Activated naive CD8-positive, alpha-beta T cell treated with anti-CD3 and anti-CD28 coated beads, Interleukin-2, amount 10 ng/mL, durations not matched to agents 7 days and 5 days (primary cell): Measurements from ENCODE around the gene CNTN1. TPM values are rescaled to one million over a fixed set of nuclear protein-coding genes. Genes with fewer than 3 reads are reported as not detected.

Experiments used
- ATAC-seq: fragments of 150-1000 bp; cut with Tn5 transposase; one replicate; pipeline ENCODE4 v1.10.0; 2021; ENCODE audit warnings: low read depth, moderate library complexity
- POLR2A ChIA-PET: fragments of 350-600 bp; sonication (Branson Sonifier 250); formaldehyde crosslinking; loops from one replicate; lab custom pipeline; 2021; ENCODE audit warnings: antibody characterized with exemption; lab: Charles Lee
- DNase-seq: peaks from one replicate; pipeline ENCODE4 v3.0.0; 2021
- H3K27ac Mint-ChIP-seq: one replicate; pipeline ENCODE4 v1.8.0; 2022; ENCODE audit warnings: mild to moderate bottlenecking, mixed read lengths
- H3K27me3 Mint-ChIP-seq: one replicate; pipeline ENCODE4 v1.8.0; 2022; ENCODE audit warnings: mild to moderate bottlenecking, moderate library complexity, mixed read lengths
- H3K36me3 Mint-ChIP-seq: one replicate; pipeline ENCODE4 v1.8.0; 2021; ENCODE audit warnings: mild to moderate bottlenecking, mixed read lengths
- H3K4me1 Mint-ChIP-seq: one replicate; pipeline ENCODE4 v1.8.0; 2021; ENCODE audit warnings: mixed read lengths
- H3K4me3 Mint-ChIP-seq: one replicate; pipeline ENCODE4 v1.8.0; 2022; ENCODE audit warnings: mild to moderate bottlenecking, moderate library complexity, mixed read lengths
- H3K9me3 Mint-ChIP-seq: one replicate; pipeline ENCODE4 v1.8.0; 2021; ENCODE audit warnings: mixed read lengths
- total RNA-seq, 2 experiments: library from RNA; stranded (reverse); gene quantifications; one replicate each; pipeline ENCODE4 v1.2.3, GENCODE V29; 2021

The CNTN1 gene
- total RNA-seq, result not detected

- Mint-ChIP-seq H3K4me1 (no peaks in the 10 kb centered on the region), H3K4me3 (no peak within 1 kb of the TSS)
- POLR2A ChIA-PET, result no interaction called here
Measured at GRCh38 chr12:40691913-40692764, at the start of gene CNTN1. TSS of gene CNTN1 (plus strand) at chr12:40692439.

GRCh38 chr12:40643506-40643905 is 48.7 kb upstream of the CNTN1 start:
- ATAC-seq (no peak), DNase-seq (no peak)
- Mint-ChIP-seq H3K27ac (no peak overlapping the region), H3K36me3 (no peaks in the 10 kb centered on the region), H3K9me3 (peaks cover 9% of the 10 kb centered on the region), H3K4me3 (no peak overlapping the region), H3K27me3 (no peaks in the 10 kb centered on the region), H3K4me1 (no peaks in the 10 kb centered on the region)
- POLR2A ChIA-PET, result no interaction called here

More at GRCh38 chr12:40691913-40692764, at the start of gene CNTN1:
- Mint-ChIP-seq H3K9me3 (no peaks in the 10 kb centered on the region), H3K36me3 (no peaks in the 10 kb centered on the region), H3K27me3 (peaks cover 30% of the 10 kb centered on the region), H3K27ac (no peak within 1 kb of the TSS)
- ATAC-seq (no peak), DNase-seq (no peak)

- no peak for ATAC-seq
Measured at GRCh38 chr12:40643976-40644375, 48.3 kb upstream of the CNTN1 start.

GRCh38 chr12:40644708-40645107 is 47.5 kb upstream of the CNTN1 start:
- DNase-seq (no peak), ATAC-seq (no peak)
- no peaks in the 10 kb centered on the region for H3K27me3 Mint-ChIP-seq
- no peak overlapping the region for H3K4me3 Mint-ChIP-seq
- H3K36me3 Mint-ChIP-seq, result no peaks in the 10 kb centered on the region
- no peak overlapping the region for H3K27ac Mint-ChIP-seq
- H3K4me1 Mint-ChIP-seq, result no peaks in the 10 kb centered on the region
- H3K9me3 Mint-ChIP-seq, result peaks cover 6% of the 10 kb centered on the region
- POLR2A ChIA-PET, result no interaction called here

More at GRCh38 chr12:40643976-40644375, 48.3 kb upstream of the CNTN1 start:
- Mint-ChIP-seq H3K27ac (no peak overlapping the region), H3K4me1 (no peaks in the 10 kb centered on the region), H3K27me3 (no peaks in the 10 kb centered on the region), H3K4me3 (no peak overlapping the region), H3K36me3 (no peaks in the 10 kb centered on the region), H3K9me3 (peaks cover 8% of the 10 kb centered on the region)
- DNase-seq, result no peak
- POLR2A ChIA-PET, result no interaction called here

GRCh38 chr12:40645361-40645760 is 46.9 kb upstream of the CNTN1 start:
- POLR2A ChIA-PET, result no interaction called here
- Mint-ChIP-seq H3K27ac (no peak overlapping the region), H3K4me1 (no peaks in the 10 kb centered on the region)

GRCh38 chr12:40646456-40646855 is 45.8 kb upstream of the CNTN1 start:
- H3K27me3 Mint-ChIP-seq, result no peaks in the 10 kb centered on the region
- ATAC-seq, result no peak

More at GRCh38 chr12:40645361-40645760, 46.9 kb upstream of the CNTN1 start:
- H3K4me3 Mint-ChIP-seq, result no peak overlapping the region
- ATAC-seq (no peak), DNase-seq (no peak)
- H3K9me3 Mint-ChIP-seq, result peaks cover 5% of the 10 kb centered on the region
- no peaks in the 10 kb centered on the region for H3K27me3 Mint-ChIP-seq
- H3K36me3 Mint-ChIP-seq, result no peaks in the 10 kb centered on the region

GRCh38 chr12:40646911-40647310 is 45.3 kb upstream of the CNTN1 start:
- Mint-ChIP-seq H3K27me3 (no peaks in the 10 kb centered on the region), H3K27ac (no peak overlapping the region), H3K4me3 (no peak overlapping the region), H3K4me1 (no peaks in the 10 kb centered on the region), H3K9me3 (peaks cover 1% of the 10 kb centered on the region), H3K36me3 (no peaks in the 10 kb centered on the region)
- POLR2A ChIA-PET, result no interaction called here
- no peak for DNase-seq
- no peak for ATAC-seq

More at GRCh38 chr12:40646456-40646855, 45.8 kb upstream of the CNTN1 start:
- Mint-ChIP-seq H3K9me3 (peaks cover 3% of the 10 kb centered on the region), H3K4me1 (no peaks in the 10 kb centered on the region), H3K27ac (no peak overlapping the region), H3K4me3 (no peak overlapping the region), H3K36me3 (no peaks in the 10 kb centered on the region)
- no peak for DNase-seq
- POLR2A ChIA-PET, result no interaction called here

- Mint-ChIP-seq H3K27ac (no peak overlapping the region), H3K27me3 (no peaks in the 10 kb centered on the region), H3K4me3 (no peak overlapping the region), H3K9me3 (no peaks in the 10 kb centered on the region), H3K4me1 (no peaks in the 10 kb centered on the region), H3K36me3 (no peaks in the 10 kb centered on the region)
- POLR2A ChIA-PET, result no interaction called here
- DNase-seq (no peak), ATAC-seq (no peak)
Measured at GRCh38 chr12:40647651-40648050, 44.6 kb upstream of the CNTN1 start.

GRCh38 chr12:40648519-40648918 is 43.7 kb upstream of the CNTN1 start:
- DNase-seq, result no peak
- H3K4me1 Mint-ChIP-seq, result no peaks in the 10 kb centered on the region
- ATAC-seq, result no peak

GRCh38 chr12:40650038-40650704 is 42.1 kb upstream of the CNTN1 start:
- DNase-seq (no peak), ATAC-seq (no peak)
- no peaks in the 10 kb centered on the region for H3K27me3 Mint-ChIP-seq
- no peak overlapping the region for H3K27ac Mint-ChIP-seq
- H3K9me3 Mint-ChIP-seq, result no peaks in the 10 kb centered on the region
- H3K4me3 Mint-ChIP-seq, result no peak overlapping the region
- H3K4me1 Mint-ChIP-seq, result no peaks in the 10 kb centered on the region
- POLR2A ChIA-PET, result no interaction called here
- H3K36me3 Mint-ChIP-seq, result no peaks in the 10 kb centered on the region

More at GRCh38 chr12:40648519-40648918, 43.7 kb upstream of the CNTN1 start:
- POLR2A ChIA-PET, result no interaction called here
- H3K4me3 Mint-ChIP-seq, result no peak overlapping the region
- no peaks in the 10 kb centered on the region for H3K9me3 Mint-ChIP-seq
- no peaks in the 10 kb centered on the region for H3K36me3 Mint-ChIP-seq
- no peaks in the 10 kb centered on the region for H3K27me3 Mint-ChIP-seq
- H3K27ac Mint-ChIP-seq, result no peak overlapping the region

GRCh38 chr12:40655451-40655850 is 36.8 kb upstream of the CNTN1 start:
- no peaks in the 10 kb centered on the region for H3K9me3 Mint-ChIP-seq
- no peak overlapping the region for H3K4me3 Mint-ChIP-seq
- no peaks in the 10 kb centered on the region for H3K36me3 Mint-ChIP-seq
- no peak overlapping the region for H3K27ac Mint-ChIP-seq
- no peaks in the 10 kb centered on the region for H3K27me3 Mint-ChIP-seq
- ATAC-seq (no peak), DNase-seq (no peak)
- H3K4me1 Mint-ChIP-seq, result no peaks in the 10 kb centered on the region
- POLR2A ChIA-PET, result no interaction called here

GRCh38 chr12:40662366-40662765 is 29.9 kb upstream of the CNTN1 start:
- Mint-ChIP-seq H3K36me3 (no peaks in the 10 kb centered on the region), H3K27ac (no peak overlapping the region), H3K9me3 (no peaks in the 10 kb centered on the region), H3K27me3 (no peaks in the 10 kb centered on the region), H3K4me3 (no peak overlapping the region), H3K4me1 (no peaks in the 10 kb centered on the region)
- DNase-seq (no peak), ATAC-seq (no peak)
- POLR2A ChIA-PET, result no interaction called here

GRCh38 chr12:40663781-40664180 is 28.5 kb upstream of the CNTN1 start:
- H3K4me3 Mint-ChIP-seq, result no peak overlapping the region
- POLR2A ChIA-PET, result no interaction called here
- no peaks in the 10 kb centered on the region for H3K27me3 Mint-ChIP-seq
- no peaks in the 10 kb centered on the region for H3K4me1 Mint-ChIP-seq
- no peak for DNase-seq
- no peak for ATAC-seq
- no peak overlapping the region for H3K27ac Mint-ChIP-seq
- no peaks in the 10 kb centered on the region for H3K9me3 Mint-ChIP-seq
- no peaks in the 10 kb centered on the region for H3K36me3 Mint-ChIP-seq

- Mint-ChIP-seq H3K36me3 (no peaks in the 10 kb centered on the region), H3K4me1 (no peaks in the 10 kb centered on the region), H3K27me3 (no peaks in the 10 kb centered on the region), H3K4me3 (no peak overlapping the region), H3K9me3 (no peaks in the 10 kb centered on the region), H3K27ac (no peak overlapping the region)
- no peak for DNase-seq
- POLR2A ChIA-PET, result no interaction called here
- ATAC-seq, result no peak
Measured at GRCh38 chr12:40668099-40668529, 24.1 kb upstream of the CNTN1 start.
